GM18951 (cell line): ENCODE results near the gene BNIP5.

Source experiments
- POLR2A ChIP-seq: IDR thresholded peaks from 4 replicates; pipeline ENCODE4 v1.6.1; 2011; ENCODE audit warnings: mild to moderate bottlenecking; ENCODE audit not compliant: insufficient read length, insufficient read depth; ENCODE audit errors: extremely low read depth
- in situ Hi-C: fragments of 300-500 bp; cut with MboI; formaldehyde crosslinking; loops from one replicate; pipeline ENCODE4 v1.12.0; 2022; ENCODE audit warnings: low sequenced_read_pairs, mixed read lengths, inconsistent platforms; ENCODE audit not compliant: unreplicated experiment

Gene BNIP5

GRCh38 chr6:36320475-36320874 lies 16.2 kb downstream of the BNIP5 start:
- no peak for TF ChIP-seq POLR2A
- in situ Hi-C loops: no loop called here

- in situ Hi-C loops: no loop called here
- no peak for TF ChIP-seq POLR2A
Observed at GRCh38 chr6:36319821-36320220, 16.9 kb downstream of the BNIP5 start.

- no peak for TF ChIP-seq POLR2A
- in situ Hi-C loops: no loop called here
Observed at GRCh38 chr6:36319436-36319762, 17.3 kb downstream of the BNIP5 start.

- in situ Hi-C loops: no loop called here
- no peak for TF ChIP-seq POLR2A
Observed at GRCh38 chr6:36318690-36319435, 17.8 kb downstream of the BNIP5 start.

GRCh38 chr6:36317623-36318022 lies 19.1 kb downstream of the BNIP5 start:
- in situ Hi-C loops: no loop called here

GRCh38 chr6:36315921-36316320 lies 20.8 kb downstream of the BNIP5 start:
- in situ Hi-C loops: no loop called here
- no peak for TF ChIP-seq POLR2A

More at GRCh38 chr6:36317623-36318022, 19.1 kb downstream of the BNIP5 start:
- no peak for TF ChIP-seq POLR2A

- in situ Hi-C loops: no loop called here
- no peak for TF ChIP-seq POLR2A
Observed at GRCh38 chr6:36314221-36315014, 22.3 kb downstream of the BNIP5 start.

GRCh38 chr6:36313649-36313936 lies 23.1 kb downstream of the BNIP5 start:
- in situ Hi-C loops: no loop called here
- no peak for TF ChIP-seq POLR2A

- in situ Hi-C loops: no loop called here
- TF ChIP-seq POLR2A: no peak
Observed at GRCh38 chr6:36312854-36313648, 23.6 kb downstream of the BNIP5 start.

- TF ChIP-seq POLR2A: no peak
- in situ Hi-C loops: no loop called here
Observed at GRCh38 chr6:36309900-36310299, 26.8 kb downstream of the BNIP5 start.

GRCh38 chr6:36309203-36309602 lies 27.5 kb downstream of the BNIP5 start:
- no peak for TF ChIP-seq POLR2A
- in situ Hi-C loops: no loop called here

- TF ChIP-seq POLR2A: no peak
- in situ Hi-C loops: no loop called here
Observed at GRCh38 chr6:36308514-36308913, 28.2 kb downstream of the BNIP5 start.

GRCh38 chr6:36306375-36306774 lies 30.3 kb downstream of the BNIP5 start:
- in situ Hi-C loops: no loop called here
- TF ChIP-seq POLR2A: no peak
